Stimulated activated memory B cell treated with anti-CD40 and anti-IgM and Interleukin-4, amounts not matched to agents 10 μg/mL and 1 μg/mL and 100 μg/mL, for 72 hours (primary cell): ENCODE data around the gene PTPRN2.

ENCODE experiments used
- ATAC-seq: fragments of 150-1000 bp; cut with Tn5 transposase; 2 replicates; pipeline ENCODE4 v1.10.0; 2021
- H3K27ac Mint-ChIP-seq: one replicate; pipeline ENCODE4 v1.8.0; 2022; ENCODE audit warnings: mild to moderate bottlenecking, mixed read lengths
- H3K27me3 Mint-ChIP-seq: one replicate; pipeline ENCODE4 v1.8.0; 2022; ENCODE audit warnings: mixed read lengths
- H3K36me3 Mint-ChIP-seq: one replicate; pipeline ENCODE4 v1.8.0; 2022; ENCODE audit warnings: mixed read lengths
- H3K4me1 Mint-ChIP-seq: one replicate; pipeline ENCODE4 v1.8.0; 2022; ENCODE audit warnings: mixed read lengths
- H3K4me3 Mint-ChIP-seq: one replicate; pipeline ENCODE4 v1.8.0; 2022; ENCODE audit warnings: mild to moderate bottlenecking, moderate library complexity, mixed read lengths
- H3K9me3 Mint-ChIP-seq: one replicate; pipeline ENCODE4 v1.8.0; 2022; ENCODE audit warnings: mixed read lengths

PTPRN2 gene

DNA sequence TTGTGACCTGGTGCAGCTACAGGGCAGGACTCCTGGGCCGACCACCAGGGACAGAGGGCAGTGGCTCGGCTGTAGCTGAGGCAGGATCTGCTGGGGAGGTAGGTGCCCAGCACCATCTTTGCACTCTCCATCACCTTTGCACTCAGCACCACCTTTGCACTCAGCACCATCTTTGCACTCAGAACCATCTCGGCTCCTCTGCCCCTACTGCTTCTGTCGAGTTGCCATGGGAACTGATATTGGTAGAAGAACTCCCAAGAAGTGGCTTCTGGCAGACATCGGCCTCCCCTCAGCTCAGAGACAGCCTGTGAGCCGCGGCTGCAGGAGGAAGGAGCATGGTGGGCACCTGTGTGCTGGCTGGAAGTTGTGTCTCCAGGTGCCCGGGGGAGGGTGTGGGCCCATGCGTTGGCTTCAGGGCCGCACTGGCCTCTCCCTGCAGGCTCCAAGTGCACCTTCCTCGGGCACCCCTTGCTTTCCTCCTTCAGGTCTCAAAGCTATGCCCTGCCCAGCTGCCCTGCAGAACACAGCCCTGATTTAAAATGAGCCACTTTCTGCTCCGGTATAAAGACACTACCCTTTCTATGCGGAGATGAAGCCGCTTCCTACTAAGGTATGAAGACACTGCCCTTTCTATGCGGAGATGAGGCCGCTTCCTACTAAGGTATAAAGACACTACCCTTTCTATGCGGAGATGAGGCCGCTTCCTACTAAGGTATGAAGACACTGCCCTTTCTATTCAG is 514.5 kb downstream of the PTPRN2 start:
- no peak for ATAC-seq
- no peak overlapping the region for H3K27ac Mint-ChIP-seq
- peaks cover 12% of the 10 kb centered on the region for H3K9me3 Mint-ChIP-seq
- H3K4me3 Mint-ChIP-seq, result no peak overlapping the region
- H3K4me1 Mint-ChIP-seq, result no peaks in the 10 kb centered on the region
- H3K27me3 Mint-ChIP-seq, result no peaks in the 10 kb centered on the region
- H3K36me3 Mint-ChIP-seq, result no peaks in the 10 kb centered on the region

DNA sequence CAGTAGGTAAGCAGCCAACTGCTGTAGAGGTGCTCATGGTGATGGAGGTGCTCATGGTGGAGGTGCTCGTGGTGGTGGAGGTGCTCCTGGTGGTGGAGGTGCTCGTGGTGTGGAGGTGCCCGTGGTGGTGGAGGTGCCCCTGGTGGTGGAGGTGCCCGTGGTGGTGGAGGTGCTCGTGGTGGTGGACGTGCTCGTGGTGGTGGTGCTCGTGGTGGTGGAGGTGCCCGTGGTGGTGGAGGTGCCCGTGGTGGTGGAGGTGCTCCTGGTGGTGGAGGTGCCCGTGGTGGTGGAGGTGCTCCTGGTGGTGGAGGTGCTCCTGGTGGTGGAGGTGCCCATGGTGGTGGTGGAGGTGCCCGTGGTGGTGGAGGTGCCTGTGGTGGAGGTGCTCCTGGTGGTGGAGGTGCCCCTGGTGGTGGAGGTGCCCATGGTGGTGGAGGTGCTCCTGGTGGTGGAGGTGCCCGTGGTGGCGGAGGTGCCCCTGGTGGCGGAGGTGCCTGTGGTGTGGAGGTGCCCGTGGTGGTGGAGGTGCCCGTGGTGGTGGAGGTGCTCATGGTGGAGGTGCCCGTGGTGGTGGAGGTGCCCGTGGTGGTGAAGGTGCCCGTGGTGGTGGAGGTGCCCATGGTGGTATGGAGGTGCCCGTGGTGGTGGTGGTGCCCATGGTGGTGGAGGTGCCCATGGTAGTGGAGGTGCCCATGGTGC is 517.3 kb downstream of the PTPRN2 start:
- H3K9me3 Mint-ChIP-seq, result peaks cover 12% of the 10 kb centered on the region
- no peaks in the 10 kb centered on the region for H3K4me1 Mint-ChIP-seq
- H3K36me3 Mint-ChIP-seq, result no peaks in the 10 kb centered on the region
- ATAC-seq, result no peak
- H3K27ac Mint-ChIP-seq, result no peak overlapping the region
- H3K4me3 Mint-ChIP-seq, result no peak overlapping the region
- no peaks in the 10 kb centered on the region for H3K27me3 Mint-ChIP-seq

DNA sequence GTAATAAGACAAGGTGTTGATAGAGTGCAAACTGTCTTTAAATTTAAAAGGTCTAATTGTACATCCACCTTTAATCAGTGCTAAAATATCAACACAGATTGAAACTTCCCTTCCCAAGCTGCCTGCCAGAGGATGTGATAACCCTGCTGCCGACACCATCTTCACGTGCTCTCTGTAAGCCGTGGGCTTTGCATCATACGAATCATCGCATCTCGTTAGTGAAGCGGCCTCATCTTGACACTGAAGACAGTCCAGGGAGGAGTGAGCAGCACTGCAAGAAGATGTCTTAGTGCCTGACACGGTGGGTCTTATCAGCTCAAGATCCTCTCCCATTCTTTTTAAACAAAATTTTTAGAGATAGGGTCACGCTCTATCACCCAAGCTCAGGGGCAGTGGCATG is 518.8 kb downstream of the PTPRN2 start:
- H3K4me3 Mint-ChIP-seq, result no peak overlapping the region
- H3K27ac Mint-ChIP-seq, result no peak overlapping the region
- H3K27me3 Mint-ChIP-seq, result no peaks in the 10 kb centered on the region
- no peak for ATAC-seq
- H3K9me3 Mint-ChIP-seq, result peaks cover 12% of the 10 kb centered on the region
- H3K4me1 Mint-ChIP-seq, result no peaks in the 10 kb centered on the region
- no peaks in the 10 kb centered on the region for H3K36me3 Mint-ChIP-seq

DNA sequence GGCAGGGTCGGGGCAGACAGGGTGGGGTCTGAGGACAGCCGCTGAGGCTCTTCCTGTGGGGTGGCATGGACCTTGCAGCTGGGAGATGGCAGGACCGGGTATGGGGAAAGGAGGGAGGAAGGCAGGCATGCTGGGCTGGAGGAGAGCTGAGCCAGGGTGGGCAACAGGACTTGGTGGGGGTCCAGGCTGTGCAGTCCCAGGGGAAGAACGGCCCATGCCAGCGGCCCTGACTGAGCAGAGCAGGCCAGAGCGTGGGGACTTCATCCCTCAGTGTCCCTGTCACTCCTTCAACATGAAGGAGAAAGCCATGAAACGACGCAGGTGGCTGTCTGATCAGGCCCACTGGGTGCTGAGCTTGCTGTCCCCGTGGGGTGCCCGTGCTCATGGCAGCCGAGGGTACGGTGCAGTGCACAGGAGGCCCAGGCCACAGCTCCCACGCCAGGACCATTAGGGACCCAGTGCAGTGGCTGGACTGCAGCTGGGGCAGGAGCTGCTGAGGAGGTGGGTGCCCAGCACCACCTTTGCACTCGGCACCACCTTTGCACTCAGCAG is 519.6 kb downstream of the PTPRN2 start:
- Mint-ChIP-seq H3K36me3 (no peaks in the 10 kb centered on the region), H3K27ac (no peak overlapping the region), H3K4me1 (no peaks in the 10 kb centered on the region), H3K4me3 (no peak overlapping the region), H3K9me3 (peaks cover 12% of the 10 kb centered on the region), H3K27me3 (no peaks in the 10 kb centered on the region)
- ATAC-seq, result peak; percentile 49

DNA sequence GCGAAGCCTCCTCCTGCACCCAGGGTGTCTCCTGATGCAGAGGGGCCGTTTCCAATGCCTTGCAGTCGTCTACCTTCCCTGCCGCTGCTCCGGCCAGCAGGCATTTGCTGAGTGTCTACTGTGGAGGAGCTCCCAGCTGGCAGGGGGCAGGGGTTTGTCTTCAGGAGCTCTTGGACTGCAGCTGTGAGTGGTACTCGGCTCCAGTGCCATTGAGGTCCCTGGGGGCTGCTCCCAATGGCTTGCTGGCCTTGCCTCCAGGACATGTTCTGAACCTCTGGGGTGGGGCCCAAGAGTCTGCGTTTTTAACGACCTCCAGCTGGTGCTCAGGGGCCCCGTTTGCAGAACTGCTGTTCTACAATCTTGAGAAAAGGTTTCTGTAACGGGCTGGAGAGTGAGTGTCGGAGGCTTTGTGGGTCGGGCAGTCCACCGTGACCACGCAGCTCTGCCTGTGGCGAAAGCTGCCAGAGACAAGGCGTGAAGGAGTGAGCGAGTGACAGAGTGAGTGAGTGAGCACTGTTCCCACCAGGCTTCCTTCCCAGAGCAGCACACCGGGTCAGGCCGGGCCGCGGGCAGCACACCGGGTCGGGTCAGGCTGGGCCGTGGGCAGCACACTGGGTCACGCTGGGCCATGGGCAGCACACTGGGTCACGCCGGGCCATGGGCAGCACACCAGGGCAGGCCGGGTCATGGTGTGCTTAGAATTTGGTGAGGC is 520.2 kb downstream of the PTPRN2 start:
- Mint-ChIP-seq H3K4me3 (no peak overlapping the region), H3K27me3 (no peaks in the 10 kb centered on the region), H3K36me3 (no peaks in the 10 kb centered on the region), H3K27ac (no peak overlapping the region), H3K4me1 (no peaks in the 10 kb centered on the region), H3K9me3 (peaks cover 12% of the 10 kb centered on the region)
- peak; percentile 48 for ATAC-seq

DNA sequence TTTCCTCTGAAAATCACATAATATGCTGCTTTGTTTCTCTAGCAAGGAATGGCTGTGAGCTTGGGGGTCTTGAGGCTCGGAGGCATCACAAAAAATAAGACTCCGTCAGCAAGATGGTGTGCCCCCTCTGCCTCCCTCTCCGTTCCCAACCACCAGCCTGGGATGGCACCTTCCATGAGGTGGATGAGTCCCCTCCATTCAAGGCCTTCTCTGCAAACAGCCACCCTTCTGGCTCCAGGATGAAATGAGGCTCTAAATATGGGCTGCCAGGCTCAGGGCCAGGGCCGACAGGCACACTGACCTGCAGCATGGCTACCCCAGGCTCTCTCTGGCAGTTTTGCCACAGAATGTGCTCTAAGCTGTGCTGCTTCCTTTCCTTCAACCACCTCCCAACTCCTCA is 521.5 kb downstream of the PTPRN2 start:
- H3K4me1 Mint-ChIP-seq, result no peaks in the 10 kb centered on the region

DNA sequence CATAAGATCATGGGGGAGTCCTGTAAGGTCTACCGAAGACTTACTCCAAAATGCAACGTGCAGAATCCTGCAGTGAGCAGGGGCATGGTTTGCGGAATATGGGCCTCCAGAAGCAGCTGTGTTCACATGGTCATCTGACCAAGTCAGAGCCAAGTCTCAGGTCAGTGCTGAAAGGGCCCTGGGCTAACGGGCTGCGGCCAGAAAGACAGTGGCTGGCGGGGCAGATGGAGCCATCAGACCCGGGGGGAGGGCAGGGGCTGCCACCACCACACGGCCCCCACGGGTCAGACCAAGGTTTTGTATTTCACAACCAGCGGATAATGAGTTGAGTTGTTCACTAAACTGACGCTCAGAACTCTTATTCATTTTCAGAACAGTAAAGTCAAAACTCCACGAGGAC is 522.3 kb downstream of the PTPRN2 start:
- Mint-ChIP-seq H3K9me3 (peaks cover 6% of the 10 kb centered on the region), H3K4me3 (no peak overlapping the region), H3K4me1 (no peaks in the 10 kb centered on the region), H3K36me3 (no peaks in the 10 kb centered on the region), H3K27me3 (no peaks in the 10 kb centered on the region), H3K27ac (no peak overlapping the region)
- no peak for ATAC-seq

More for the DNA sequence above, 521.5 kb downstream of the PTPRN2 start:
- no peak overlapping the region for H3K4me3 Mint-ChIP-seq
- ATAC-seq, result no peak
- no peak overlapping the region for H3K27ac Mint-ChIP-seq
- no peaks in the 10 kb centered on the region for H3K36me3 Mint-ChIP-seq
- H3K9me3 Mint-ChIP-seq, result peaks cover 7% of the 10 kb centered on the region
- H3K27me3 Mint-ChIP-seq, result no peaks in the 10 kb centered on the region

DNA sequence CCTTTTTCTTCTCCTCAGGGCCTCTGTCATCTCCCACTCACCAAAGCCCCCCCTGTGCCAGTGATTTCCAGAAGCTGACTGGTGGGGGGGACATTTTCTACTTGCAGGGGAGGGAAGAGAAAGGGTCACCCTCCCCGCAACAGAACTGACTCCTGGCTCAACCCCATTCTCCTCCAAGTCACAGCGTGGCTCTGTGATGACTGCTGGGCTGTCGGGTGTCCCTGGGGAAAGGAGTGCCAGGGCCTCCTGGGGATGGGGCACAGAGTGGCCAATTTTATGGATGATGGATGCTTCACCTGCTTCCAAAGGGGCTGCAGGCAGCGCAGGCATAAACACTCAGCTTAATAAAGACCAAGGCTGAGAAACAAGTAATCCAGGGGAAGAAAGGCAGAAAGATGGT is 523.0 kb downstream of the PTPRN2 start:
- Mint-ChIP-seq H3K27me3 (no peaks in the 10 kb centered on the region), H3K9me3 (peaks cover 3% of the 10 kb centered on the region), H3K4me3 (no peak overlapping the region), H3K4me1 (no peaks in the 10 kb centered on the region), H3K27ac (no peak overlapping the region), H3K36me3 (no peaks in the 10 kb centered on the region)
- ATAC-seq, result no peak

DNA sequence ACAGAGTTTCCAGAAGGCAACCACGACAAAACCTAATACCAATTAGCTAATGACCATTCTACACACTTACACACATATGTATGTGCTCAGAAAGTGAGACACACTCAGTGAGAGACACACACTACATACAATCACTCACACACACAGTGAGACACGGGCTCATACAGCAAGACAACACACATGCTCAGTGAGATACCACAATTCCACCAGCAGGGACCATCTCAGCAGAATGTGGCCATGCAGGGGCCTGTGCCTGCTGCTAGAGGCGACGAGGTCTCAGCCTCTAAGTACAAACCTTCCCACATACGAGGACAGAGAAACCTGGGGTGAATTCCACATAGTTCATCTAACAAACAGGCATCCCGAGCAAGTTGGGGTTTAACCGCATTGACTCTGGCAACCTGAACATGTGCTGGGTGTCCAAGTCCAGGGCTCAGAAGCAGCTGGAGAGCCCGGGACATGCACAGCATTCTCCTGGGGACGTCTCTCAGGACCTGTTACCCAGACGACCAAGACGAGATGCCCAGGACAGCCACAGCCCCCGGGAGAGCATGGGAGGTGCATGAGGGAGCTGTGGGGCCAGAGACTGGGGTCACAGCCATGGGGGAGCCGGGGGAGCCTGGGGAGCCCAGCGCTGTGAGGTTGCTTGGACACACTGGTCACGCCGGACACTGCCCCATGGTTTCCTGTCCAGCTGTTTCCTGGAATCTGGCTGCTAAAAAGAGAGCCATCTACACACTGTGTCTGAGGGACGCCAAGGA is 523.6 kb downstream of the PTPRN2 start:
- Mint-ChIP-seq H3K4me1 (no peaks in the 10 kb centered on the region), H3K27ac (no peak overlapping the region), H3K4me3 (no peak overlapping the region), H3K27me3 (no peaks in the 10 kb centered on the region), H3K36me3 (no peaks in the 10 kb centered on the region), H3K9me3 (no peaks in the 10 kb centered on the region)
- ATAC-seq, result no peak

DNA sequence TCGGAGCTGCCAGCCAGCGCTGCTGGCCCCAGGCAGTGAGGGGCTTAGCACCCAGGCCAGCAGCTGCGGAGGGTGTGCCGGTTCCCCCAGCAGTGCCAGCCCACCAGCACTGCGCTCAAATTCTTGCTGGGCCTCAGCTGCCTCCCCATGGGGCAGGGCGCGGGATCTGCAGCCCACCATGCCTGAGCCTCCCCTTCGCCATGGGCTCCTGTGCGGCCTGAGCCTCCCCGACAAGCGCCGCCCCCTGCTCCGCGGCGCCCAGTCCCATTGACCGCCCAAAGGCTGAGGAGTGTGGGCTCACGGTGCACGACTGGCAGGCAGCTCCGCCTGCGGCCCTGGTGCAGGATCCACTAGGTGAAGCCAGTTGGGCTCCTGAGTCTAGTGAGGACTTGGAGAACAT is 525.0 kb downstream of the PTPRN2 start:
- no peak for ATAC-seq
- H3K4me3 Mint-ChIP-seq, result no peak overlapping the region
- H3K27ac Mint-ChIP-seq, result no peak overlapping the region
- H3K36me3 Mint-ChIP-seq, result no peaks in the 10 kb centered on the region
- no peaks in the 10 kb centered on the region for H3K4me1 Mint-ChIP-seq
- H3K9me3 Mint-ChIP-seq, result no peaks in the 10 kb centered on the region
- no peaks in the 10 kb centered on the region for H3K27me3 Mint-ChIP-seq

DNA sequence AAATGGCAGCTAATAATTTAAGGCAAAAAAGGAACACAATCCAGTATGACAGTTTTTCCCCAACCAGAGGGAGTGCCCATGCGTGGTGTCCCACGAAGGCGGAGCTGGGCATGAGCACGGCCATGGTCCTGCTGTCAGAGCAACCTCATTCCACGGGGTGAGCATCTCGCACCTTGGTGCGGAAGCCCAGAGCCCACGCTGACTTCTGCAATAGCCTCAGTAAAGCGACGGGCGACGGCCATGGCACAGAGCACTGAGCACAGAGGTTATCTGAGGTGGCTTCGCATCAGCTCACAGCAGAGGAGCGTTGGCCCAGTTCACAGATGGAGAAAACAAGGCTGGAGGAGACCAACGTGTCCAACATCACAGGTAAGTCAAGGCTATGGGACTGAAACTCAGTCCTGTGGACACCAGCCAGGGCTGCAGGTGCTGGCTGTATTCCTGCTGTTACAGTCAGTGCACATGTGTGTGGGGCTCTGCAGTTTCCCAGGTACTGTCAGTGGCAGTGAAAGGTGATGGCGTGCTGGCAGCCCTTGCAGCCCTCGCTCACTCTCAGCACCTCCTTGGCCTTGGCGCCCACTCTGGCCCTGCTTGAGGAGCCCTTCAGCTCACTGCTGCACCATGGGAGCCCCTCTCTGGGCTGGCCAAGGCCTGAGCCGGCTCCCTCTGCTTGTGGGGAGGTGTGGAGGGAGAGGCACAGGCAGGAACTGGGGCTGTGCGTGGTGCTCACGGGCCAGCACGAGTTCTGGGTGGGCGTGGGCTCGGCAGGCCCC is 525.6 kb downstream of the PTPRN2 start:
- Mint-ChIP-seq H3K4me3 (no peak overlapping the region), H3K9me3 (no peaks in the 10 kb centered on the region), H3K4me1 (no peaks in the 10 kb centered on the region), H3K27ac (no peak overlapping the region), H3K36me3 (no peaks in the 10 kb centered on the region), H3K27me3 (no peaks in the 10 kb centered on the region)
- ATAC-seq, result no peak

DNA sequence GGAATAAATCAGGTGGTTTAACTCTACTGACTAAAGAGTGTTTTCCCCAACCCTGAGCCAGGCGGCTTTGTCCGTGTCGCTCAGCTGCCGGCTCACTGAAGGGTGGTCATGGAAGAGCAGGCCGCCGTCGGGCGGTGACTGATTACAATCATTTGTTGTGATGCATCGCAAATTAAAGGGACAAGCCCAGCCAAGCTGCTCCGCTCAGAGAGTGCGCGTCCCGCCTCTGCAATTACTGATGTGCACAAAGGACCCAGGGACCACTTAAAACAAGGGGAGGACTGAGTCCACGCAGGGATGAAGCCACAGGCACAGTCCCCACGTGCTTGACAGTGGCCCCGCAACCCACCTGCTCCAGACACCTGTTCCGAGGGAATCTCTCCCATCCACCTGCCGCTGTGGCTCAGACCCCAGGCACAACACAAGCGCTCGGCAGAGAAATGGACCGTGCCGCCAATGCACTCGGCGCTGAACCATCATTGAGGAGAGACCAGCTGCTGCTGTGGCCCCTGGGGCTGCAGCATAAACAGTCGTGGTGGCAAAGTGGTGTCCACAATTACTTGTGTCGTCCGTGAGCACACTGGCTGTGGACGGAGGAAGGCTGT is 526.5 kb downstream of the PTPRN2 start:
- H3K27me3 Mint-ChIP-seq, result no peaks in the 10 kb centered on the region
- H3K36me3 Mint-ChIP-seq, result no peaks in the 10 kb centered on the region
- no peak for ATAC-seq
- no peaks in the 10 kb centered on the region for H3K9me3 Mint-ChIP-seq
- no peaks in the 10 kb centered on the region for H3K4me1 Mint-ChIP-seq
- H3K27ac Mint-ChIP-seq, result no peak overlapping the region
- H3K4me3 Mint-ChIP-seq, result no peak overlapping the region

DNA sequence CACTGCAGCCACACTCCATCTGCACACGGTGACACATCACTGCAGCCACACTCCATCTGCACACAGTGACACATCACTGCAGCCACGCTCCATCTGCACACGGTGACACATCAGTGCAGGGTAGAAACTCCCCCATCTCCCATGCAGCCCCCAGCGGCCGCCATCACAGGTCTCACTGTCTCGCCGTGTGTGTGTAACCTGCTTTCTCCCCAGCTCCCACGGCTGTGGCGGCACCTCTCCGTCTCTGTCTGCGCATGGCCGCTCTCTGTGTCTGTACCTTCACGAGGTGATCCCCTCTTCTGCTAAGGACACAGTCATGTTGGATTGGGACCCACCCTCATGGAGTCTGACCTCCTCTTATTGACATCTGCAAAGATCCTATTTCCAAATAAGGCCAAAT is 527.4 kb downstream of the PTPRN2 start:
- Mint-ChIP-seq H3K4me1 (no peaks in the 10 kb centered on the region), H3K9me3 (no peaks in the 10 kb centered on the region), H3K27me3 (no peaks in the 10 kb centered on the region), H3K36me3 (no peaks in the 10 kb centered on the region), H3K4me3 (no peak overlapping the region), H3K27ac (no peak overlapping the region)
- ATAC-seq, result no peak

DNA sequence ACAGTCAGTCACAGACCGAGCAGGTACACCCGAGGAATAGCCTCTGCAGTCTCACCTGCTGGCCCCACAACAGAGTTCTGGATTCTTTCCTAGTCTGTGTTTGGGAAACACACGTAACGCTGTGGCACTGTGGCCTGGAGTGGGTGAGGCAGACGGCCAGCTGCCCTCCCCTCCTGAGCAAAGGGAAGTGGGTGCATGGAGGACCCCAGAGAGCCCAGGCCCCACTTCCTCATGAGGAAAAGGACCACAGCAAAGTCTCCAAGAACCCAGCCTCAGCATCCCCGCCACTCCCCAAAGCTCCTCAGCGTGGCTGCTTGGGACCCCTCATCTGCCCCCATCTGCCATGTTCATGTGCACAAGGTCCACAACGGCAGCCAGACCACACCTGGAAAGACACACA is 530.2 kb downstream of the PTPRN2 start:
- H3K4me1 Mint-ChIP-seq, result no peaks in the 10 kb centered on the region
- H3K36me3 Mint-ChIP-seq, result no peaks in the 10 kb centered on the region
- ATAC-seq, result no peak
- H3K27me3 Mint-ChIP-seq, result no peaks in the 10 kb centered on the region
- no peak overlapping the region for H3K27ac Mint-ChIP-seq
- H3K4me3 Mint-ChIP-seq, result no peak overlapping the region
- no peaks in the 10 kb centered on the region for H3K9me3 Mint-ChIP-seq
